ENCODE measurements around the gene PPP1R14B. TPM values are rescaled to one million over a fixed set of nuclear protein-coding genes. Genes with fewer than 3 reads are reported as not detected.

The PPP1R14B gene
- total and polyA plus RNA-seq, 2 donors (not counting 3 experiments of a cell fraction or from before 2014, with no cell fraction given): 308 to 431 TPM

DNA sequence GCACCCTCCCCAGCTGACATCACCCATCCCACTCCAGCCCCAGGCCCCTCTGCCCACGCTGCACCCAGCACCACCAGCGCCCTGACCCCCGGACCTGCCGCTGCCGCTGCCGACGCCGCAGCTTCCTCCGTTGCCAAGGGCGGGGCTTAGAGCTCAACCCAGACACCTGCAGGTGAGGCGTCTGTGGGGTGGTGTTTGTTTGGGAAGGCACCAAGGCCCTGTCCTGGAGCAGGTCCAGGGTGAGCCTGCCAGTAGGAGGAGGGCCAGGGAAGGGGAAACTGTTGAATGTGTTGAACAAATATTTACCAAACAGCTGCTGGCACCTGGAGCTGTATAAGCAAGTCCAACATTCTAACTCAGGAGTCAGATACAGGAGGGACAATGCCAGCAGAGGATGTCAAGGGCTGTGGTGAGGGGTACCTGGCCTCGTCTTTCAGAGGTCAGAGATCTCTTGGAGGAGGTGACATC, 9.2 kb downstream of the PPP1R14B start:
- no peaks in the 10 kb centered on the region for H4K20me1 ChIP-seq (replicated peaks; ENCODE audit: control insufficient read depth, extremely low read depth, insufficient read depth, low read length)
- FAIRE-seq (no peak), DNase-seq (ENCODE audit: low read depth, low spot score) (no peak)
- POLR2A ChIA-PET: no interaction called here
- CTCF ChIA-PET: interaction anchor here (1.6 to 2.2 kb wide), 2 partner anchors 8 to 11 kb away, joined by 4 to 6 read pairs; partner anchors contain the start of genes NUDT22 and TRPT1
- no peak overlapping the region for H3K4me3 ChIP-seq (replicated peaks in 1 of 3; ENCODE audit: insufficient read depth in 1 of 3, low read depth in 1 of 3, low read length in 3 of 3)
- intact Hi-C loops (cut with micrococcal nuclease): no loop called here
- no peak overlapping the region for H3K9ac ChIP-seq (replicated peaks; ENCODE audit: extremely low read depth, insufficient read depth, low read length)
- BruUV-seq (replicated peaks): no TSS peak
- no peaks in the 10 kb centered on the region for H3K27me3 ChIP-seq (ENCODE audit: control insufficient read depth in 2 of 2, insufficient read depth in 2 of 2, low read length in 2 of 2)
- H3K9me3 ChIP-seq (replicated peaks; ENCODE audit: control insufficient read depth, insufficient read depth, low read length): no peaks in the 10 kb centered on the region
- no peak overlapping the region for H2AFZ ChIP-seq (ENCODE audit: low read depth, low read length)
- no peak overlapping the region for H3K4me2 ChIP-seq (ENCODE audit: insufficient read depth, low read length)
- peaks cover 17% of the 10 kb centered on the region for H3K4me1 ChIP-seq (ENCODE audit: control insufficient read depth, extremely low read depth, insufficient read depth, low read length)
- H3K36me3 ChIP-seq (ENCODE audit: control insufficient read depth in 2 of 2, extremely low read depth in 1 of 2, insufficient read depth in 2 of 2, low read length in 2 of 2): peaks cover 6 to 8% of the 10 kb centered on the region in 2 experiments
- dilution Hi-C loops (cut with MboI; ENCODE audit: extremely low pct_ligation_motif_present, low sequenced_read_pairs): no loop called here
- TF ChIP-seq, protein P1, sequence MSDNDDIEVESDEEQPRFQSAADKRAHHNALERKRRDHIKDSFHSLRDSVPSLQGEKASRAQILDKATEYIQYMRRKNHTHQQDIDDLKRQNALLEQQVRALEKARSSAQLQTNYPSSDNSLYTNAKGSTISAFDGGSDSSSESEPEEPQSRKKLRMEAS (IDR thresholded peaks at IDR 0.05; ENCODE audit: insufficient read depth, insufficient read length): no peak
- TF ChIP-seq MYC (IDR thresholded peaks at IDR 0.05; ENCODE audit: low read depth, low read length) (no peak), GATA2 (IDR thresholded peaks at IDR 0.05; ENCODE audit: insufficient read depth, insufficient read length, low read depth, low read length) (no peak), POLR2A (IDR thresholded peaks at IDR 0.05; ENCODE audit: low read depth, low read length) (no peak), FOS (IDR thresholded peaks at IDR 0.05; ENCODE audit: borderline replicate concordance, insufficient read depth, low read length) (no peak), POLR2AphosphoS5 (IDR thresholded peaks at IDR 0.05; ENCODE audit: insufficient read depth, low read depth, low read length) (no peak), JUN (IDR thresholded peaks at IDR 0.05; ENCODE audit: borderline replicate concordance, insufficient read depth, insufficient read length, low read depth) (no peak), EZH2 (IDR thresholded peaks at IDR 0.05; ENCODE audit: borderline replicate concordance, low read depth, low read length, severe bottlenecking) (no peak)
- TF ChIP-seq, protein P2, sequence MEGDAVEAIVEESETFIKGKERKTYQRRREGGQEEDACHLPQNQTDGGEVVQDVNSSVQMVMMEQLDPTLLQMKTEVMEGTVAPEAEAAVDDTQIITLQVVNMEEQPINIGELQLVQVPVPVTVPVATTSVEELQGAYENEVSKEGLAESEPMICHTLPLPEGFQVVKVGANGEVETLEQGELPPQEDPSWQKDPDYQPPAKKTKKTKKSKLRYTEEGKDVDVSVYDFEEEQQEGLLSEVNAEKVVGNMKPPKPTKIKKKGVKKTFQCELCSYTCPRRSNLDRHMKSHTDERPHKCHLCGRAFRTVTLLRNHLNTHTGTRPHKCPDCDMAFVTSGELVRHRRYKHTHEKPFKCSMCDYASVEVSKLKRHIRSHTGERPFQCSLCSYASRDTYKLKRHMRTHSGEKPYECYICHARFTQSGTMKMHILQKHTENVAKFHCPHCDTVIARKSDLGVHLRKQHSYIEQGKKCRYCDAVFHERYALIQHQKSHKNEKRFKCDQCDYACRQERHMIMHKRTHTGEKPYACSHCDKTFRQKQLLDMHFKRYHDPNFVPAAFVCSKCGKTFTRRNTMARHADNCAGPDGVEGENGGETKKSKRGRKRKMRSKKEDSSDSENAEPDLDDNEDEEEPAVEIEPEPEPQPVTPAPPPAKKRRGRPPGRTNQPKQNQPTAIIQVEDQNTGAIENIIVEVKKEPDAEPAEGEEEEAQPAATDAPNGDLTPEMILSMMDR (IDR thresholded peaks at IDR 0.05; ENCODE audit: extremely low read depth in 1 of 2, insufficient read depth in 1 of 2, low read depth in 1 of 2, low read length in 2 of 2): no peak
- H3K27ac ChIP-seq (ENCODE audit: insufficient read depth, low read depth, low read length): no peak overlapping the region
- H3K79me2 ChIP-seq (ENCODE audit: control insufficient read depth, insufficient read depth, low read length): peaks cover 8% of the 10 kb centered on the region
- H3K9me1 ChIP-seq (replicated peaks; ENCODE audit: control insufficient read depth, extremely low read depth, insufficient read depth, low read length): no peaks in the 10 kb centered on the region
